DMS53 (cell line): Measurements from ENCODE around the gene SLC6A9.

ENCODE experiments used
- DNase-seq: peaks from one replicate; lab custom pipeline; 2025; lab: John Stamatoyannopoulos, UW

The SLC6A9 gene

GRCh38 chr1:43969746-43970466 lies 61.4 kb downstream of the SLC6A9 start, which contains the start of gene DPH2:
TSS of gene DPH2 (plus strand) at chr1:43970010. CDS start at chr1:43970176, 166 bp downstream.
- peak; percentile 99 for DNase-seq

- no peak for DNase-seq
These were observed 61.9 kb downstream of the SLC6A9 start for GRCh38 chr1:43969416-43969745.

- DNase-seq = peak; percentile 36
These were observed 62.8 kb downstream of the SLC6A9 start for GRCh38 chr1:43968348-43968948.

DNA sequence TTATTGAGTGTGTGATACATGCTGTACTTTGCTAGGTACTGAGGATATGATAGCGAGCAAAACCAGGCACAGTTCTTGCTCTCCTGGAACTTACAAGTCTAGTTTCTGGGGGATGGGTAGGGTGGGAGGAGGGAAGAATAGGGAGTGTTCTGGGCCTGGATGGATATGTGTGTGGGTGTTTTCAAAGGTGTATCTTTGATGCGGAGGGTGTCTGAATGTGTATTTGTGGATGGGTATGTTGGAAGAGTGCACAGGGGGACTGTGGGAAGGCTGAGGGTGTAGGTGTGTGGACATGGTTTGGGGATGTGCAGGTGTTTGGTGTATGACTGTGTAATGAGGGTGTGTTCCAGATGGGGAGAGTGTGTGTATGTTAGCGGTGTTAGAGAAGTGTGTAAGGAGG lies 65.9 kb downstream of the SLC6A9 start:
- DNase-seq = no peak

DNA sequence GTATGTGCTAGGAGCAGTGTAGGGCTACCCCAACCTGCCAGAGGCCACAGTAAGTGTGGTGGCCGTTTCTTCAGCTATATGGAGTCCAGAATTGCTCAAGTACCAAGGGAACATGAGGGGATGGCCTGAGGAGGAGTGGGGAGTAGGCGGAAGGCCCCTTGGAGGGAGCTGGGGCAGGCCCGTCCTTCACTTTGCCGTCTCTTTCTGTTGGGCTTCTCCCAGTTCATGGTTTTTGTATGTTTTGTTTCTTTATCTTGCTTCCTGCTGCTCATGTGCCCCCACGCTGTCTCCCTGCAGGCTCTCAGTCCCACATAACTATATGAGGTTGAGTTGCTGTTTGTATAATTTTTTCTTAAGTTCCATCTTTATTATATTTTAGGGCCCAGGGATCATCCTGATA lies 67.4 kb downstream of the SLC6A9 start:
- no peak for DNase-seq

- no peak for DNase-seq
These were observed 68.3 kb downstream of the SLC6A9 start for GRCh38 chr1:43963006-43963405.

- no peak for DNase-seq
These were observed 68.9 kb downstream of the SLC6A9 start for GRCh38 chr1:43962324-43962723.

DNA sequence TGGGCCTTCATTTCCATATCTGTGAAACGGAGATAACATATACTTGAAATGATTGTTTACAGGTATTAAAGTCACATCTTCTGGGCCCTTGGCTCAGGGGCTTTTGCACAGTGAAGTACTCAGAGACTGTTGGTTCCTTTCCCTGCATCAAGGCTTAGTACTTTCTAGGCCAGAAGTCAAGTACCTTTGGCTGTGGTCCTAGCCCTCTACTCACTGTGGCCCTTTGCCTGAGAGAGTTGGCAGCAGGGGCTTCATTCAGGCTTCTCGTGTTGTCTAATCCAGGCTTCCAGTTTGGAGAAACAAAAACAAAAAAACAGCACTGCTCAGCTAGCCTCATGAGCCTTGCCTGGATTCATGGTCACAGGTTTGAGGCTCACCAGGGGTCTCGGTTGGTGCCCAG lies 69.6 kb downstream of the SLC6A9 start:
- DNase-seq = no peak

DNA sequence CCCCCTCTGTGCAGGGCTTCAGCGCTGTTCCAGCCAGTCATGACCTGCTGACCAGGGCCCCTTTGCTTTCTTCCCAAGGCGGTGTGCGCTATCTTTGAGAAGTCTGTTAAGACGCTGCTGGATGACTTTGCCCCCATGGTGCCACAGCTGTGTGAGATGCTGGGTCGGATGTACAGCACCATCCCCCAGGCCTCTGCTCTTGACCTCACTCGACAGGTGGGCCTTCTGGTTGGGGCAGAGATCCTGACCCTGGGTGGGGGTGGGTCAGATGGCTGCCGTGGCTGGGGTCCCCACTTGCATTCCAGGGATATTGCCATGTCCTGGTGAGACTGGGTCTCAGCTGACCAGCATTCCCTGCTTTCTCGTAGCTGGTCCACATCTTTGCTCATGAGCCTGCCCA lies 70.5 kb downstream of the SLC6A9 start:
- no peak for DNase-seq

DNA sequence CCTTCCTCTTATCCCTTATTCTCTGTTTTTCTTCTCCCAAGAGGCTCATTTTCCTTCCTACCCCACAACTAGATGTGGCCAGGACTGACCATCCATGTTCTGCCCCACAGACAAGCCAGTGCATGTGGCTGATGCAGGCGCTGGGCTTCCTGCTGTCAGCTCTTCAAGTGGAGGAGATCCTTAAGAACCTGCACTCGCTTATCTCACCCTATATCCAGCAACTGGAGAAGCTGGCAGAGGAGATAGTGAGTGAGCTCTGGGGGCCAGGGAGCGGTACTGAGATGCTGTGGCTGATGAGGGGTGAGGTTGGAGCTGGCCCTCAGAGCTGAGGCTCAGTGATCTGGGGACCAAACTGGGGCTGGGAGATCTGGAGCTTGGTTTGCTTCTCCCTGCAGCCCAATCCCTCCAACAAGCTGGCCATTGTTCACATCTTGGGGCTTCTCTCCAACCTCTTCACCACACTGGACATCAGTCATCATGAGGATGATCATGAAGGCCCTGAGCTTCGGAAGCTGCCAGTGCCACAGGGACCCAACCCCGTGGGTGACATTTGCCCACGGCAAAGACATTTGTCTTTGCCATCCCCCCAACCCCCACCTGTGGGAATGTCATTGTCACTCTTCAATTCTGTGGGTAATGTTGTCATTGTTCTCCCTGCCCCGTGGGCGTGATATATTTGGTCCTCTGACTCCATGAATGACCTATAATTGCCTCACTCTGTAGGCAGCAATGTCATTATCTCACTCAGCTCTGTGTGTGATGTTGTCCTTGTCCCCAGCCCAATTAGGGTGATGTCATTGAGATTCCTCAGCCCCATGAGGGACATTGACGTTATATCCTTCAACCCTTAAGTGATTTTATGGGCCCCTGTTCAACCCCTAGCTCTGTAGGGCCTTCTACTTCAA lies 72.7 kb downstream of the SLC6A9 start:
- no peak for DNase-seq

DNA sequence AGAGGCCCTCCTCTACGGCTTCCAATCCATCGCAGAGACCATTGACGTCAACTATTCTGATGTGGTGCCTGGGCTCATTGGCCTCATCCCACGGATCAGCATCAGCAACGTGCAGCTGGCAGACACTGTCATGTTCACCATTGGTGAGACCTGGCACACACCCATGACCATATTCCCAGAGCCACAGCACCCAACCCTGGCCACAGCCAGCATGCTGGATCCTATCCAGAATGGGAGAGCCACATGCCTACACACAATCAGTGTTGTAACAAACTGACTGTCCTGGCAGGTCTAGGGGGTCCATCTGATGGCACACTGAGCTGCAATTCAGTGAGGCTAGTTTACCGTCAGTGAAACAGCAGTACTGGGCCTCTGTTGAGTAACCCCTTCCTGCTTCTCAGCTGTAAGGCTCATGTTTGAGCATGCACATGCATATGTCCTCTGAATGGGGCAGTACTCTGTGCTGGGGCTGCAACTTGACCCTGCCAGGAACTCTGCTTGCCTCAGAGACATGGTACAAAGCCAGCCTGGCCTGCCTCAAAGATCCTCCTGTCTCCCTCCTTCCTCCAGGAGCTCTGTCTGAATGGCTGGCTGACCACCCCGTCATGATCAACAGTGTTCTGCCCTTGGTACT lies 73.7 kb downstream of the SLC6A9 start:
- DNase-seq = no peak

DNA sequence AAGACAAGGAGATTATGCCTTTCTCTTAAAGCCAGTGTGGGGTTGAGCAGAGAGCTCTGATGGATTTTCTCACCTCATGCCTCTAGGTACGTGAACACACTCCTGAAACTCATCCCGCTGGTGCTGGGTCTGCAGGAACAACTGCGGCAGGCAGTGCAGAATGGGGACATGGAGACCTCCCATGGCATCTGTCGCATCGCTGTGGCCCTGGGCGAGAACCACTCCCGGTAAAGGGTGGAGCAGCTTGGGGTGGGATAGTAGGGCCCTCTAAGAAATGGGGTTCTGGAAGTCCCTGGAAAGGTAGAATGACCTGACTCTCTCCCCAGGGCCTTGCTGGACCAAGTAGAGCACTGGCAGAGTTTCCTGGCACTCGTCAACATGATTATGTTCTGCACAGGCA lies 75.0 kb downstream of the SLC6A9 start:
- no peak for DNase-seq

- DNase-seq = no peak
These were observed 77.2 kb downstream of the SLC6A9 start for GRCh38 chr1:43954036-43954435.

GRCh38 chr1:43953361-43953760 lies 77.9 kb downstream of the SLC6A9 start:
- DNase-seq = no peak

- DNase-seq = no peak
These were observed 78.4 kb downstream of the SLC6A9 start for GRCh38 chr1:43952731-43953346.

DNA sequence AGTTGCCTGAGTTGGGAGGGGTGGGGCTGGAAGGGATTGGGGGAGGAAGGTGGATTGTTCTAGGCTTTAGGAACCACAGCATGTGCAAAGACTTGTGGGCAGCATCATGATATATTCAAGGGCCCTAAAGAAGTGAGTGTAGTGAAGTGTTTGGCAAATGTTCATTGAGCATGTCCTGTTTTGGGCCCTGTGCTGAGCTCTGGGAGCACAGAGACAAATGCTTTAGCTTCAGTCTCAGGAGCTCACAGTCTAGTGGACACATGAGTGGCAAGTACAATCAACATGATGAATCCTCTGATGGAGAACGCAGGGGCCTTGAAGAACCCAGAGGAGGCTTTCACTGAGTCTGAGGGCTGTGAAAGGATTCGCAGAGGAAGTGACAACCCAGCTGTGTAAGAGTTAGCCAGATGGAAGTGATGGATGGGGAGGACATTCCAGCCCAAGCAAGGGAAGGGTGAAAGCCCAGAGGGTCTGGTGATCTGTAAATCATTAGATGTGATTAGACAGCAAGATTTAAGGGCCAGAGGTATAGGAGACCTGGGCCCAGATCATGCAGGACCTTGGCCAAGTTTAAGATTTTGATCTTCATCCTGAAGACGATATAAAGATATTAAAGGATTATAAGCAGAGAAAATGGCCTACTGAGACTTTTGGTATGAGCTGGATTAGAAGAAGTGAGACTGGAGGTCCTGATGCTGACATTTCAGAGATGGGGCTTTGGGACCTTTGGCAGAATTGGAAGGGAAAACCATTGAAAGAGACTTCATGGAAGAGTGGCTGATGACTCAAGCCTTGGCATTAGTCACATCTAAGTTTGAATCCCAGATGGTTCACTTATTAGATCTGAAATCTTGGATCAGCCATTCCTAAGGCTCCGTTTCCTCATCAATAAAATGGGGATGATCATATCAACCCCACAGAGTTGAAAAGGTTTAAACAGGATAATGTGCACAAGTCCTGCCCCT lies 80.0 kb downstream of the SLC6A9 start:
- DNase-seq = no peak

DNA sequence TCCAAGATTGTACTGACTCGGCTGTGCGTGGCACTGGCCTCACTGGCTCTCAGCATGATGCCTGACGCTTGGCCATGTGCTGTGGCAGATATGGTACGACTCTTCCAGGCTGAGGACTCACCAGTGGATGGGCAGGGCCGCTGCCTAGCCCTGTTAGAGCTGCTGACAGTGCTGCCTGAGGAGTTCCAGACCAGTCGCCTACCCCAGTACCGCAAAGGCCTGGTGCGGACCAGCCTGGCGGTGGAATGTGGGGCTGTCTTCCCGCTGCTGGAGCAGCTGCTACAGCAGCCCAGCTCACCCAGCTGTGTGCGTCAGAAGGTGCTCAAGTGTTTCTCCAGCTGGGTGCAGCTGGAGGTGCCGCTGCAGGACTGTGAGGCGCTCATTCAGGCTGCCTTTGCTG lies 81.6 kb downstream of the SLC6A9 start:
- DNase-seq = no peak

DNA sequence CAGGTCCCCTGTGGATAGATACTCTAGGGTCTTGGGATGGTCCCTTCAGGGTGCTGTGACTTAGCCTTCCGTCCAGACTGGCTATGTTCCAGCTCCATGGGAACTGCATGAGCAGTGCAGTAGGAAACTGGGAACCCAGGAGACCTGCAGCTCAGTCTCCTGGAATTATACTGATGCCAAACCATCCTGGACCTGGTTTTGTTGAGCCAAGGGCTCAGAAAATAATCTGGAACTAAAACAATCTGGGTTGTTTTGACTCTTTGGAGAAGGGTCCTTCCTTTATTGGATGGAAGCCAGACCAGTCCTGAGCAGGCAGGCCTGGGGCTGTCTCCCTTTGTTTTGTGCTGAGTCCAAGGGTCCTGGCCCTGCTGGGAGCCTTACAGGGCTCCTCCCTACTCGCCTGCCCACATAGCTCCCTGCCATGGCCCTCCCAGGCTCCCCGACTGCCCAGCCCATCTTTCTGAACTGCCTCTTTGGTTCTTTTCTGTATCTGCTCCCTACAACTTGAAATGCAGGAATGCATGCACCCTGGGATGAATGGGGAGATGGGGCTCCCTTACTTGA lies 83.3 kb downstream of the SLC6A9 start:
- no peak for DNase-seq

- DNase-seq = no peak
These were observed 84.0 kb downstream of the SLC6A9 start for GRCh38 chr1:43947061-43947873.
